CD4-positive, alpha-beta T cell treated with Interleukin-10 for 1 hour (primary cell): ENCODE results near the gene NEURL1.
"Not testable (repeated sequence)": the region's sequence is repeated elsewhere in the genome, so short reads cannot be mapped to it uniquely, and the experiment has no call there.

Experiments used
- DNase-seq: peaks from one replicate; pipeline ENCODE4 v3.0.0-alpha.2; 2020

Gene NEURL1

DNA sequence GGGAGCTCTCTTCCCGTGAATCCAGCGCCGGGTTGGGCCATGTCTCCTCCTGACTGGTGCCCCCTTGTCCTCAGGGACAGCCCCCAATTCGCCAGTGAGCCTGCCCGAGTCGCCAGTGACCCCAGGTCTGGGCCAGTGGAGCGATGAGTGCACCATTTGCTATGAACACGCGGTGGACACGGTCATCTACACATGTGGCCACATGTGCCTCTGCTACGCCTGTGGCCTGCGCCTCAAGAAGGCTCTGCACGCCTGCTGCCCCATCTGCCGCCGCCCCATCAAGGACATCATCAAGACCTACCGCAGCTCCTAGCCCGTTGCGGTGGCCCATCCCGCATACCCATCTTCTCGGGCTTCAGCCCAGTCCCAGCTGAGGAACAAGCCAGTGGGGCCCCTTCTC lies 96.6 kb downstream of the NEURL1 start:
- DNase-seq: no peak

DNA sequence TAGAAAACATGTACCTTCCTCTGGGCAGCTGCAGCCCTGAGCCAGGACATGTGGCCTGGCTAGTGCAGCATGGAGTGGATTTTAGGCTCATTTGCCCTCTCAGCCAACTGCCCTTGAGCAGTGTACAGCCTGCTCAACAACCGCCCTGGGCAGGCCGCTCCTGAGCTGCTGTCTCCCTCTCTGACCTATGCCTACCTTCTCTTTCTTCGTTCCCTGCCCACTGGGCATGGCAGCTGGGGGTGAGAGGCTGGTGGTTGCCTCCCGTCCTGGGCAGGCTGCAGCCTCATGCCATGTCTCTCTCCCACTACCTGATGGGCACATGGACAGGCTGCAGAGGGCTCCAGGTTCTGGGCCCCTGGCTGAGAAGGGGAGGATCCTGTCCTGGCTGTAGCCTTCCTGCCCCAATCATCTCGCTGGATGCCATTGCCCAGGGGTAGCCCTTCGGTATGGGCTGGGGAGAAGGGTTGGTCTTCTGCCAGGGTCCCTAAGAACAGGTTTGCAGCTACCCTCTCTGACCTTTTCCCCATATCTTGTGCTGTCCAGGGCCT lies 97.3 kb downstream of the NEURL1 start:
- no peak for DNase-seq

GRCh38 chr10:103592186-103593021 lies 98.9 kb downstream of the NEURL1 start:
- peak; percentile 36 for DNase-seq

DNA sequence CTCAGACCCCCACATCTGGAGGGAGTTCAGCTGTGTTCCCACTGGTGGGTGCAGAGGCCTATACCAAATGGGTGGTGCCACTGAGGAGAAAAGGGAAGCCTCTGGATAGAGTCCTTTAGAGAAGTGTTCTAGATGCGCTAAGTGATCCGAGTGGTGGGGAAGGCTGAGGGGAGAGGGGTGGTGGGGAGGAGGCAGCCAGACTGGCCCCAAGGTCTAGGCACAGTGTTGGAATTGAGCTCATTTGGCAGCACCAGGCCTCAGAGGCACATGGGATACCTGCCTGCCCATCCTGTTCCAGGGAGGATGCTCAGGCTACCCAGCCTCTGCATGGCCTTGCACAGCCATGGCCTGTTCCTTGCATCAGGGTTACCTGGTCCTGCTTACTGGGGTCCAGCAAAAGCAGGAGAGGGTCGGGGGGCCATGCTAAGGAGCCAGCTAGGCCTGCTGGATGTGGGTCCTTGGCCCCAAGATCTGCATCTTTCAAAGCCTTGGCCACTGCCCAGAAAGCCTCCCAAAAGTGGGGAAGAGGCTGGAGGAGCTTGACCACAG lies 99.6 kb downstream of the NEURL1 start:
- no peak for DNase-seq

- DNase-seq: no peak
These were observed 102.6 kb downstream of the NEURL1 start for GRCh38 chr10:103595933-103596726.

DNA sequence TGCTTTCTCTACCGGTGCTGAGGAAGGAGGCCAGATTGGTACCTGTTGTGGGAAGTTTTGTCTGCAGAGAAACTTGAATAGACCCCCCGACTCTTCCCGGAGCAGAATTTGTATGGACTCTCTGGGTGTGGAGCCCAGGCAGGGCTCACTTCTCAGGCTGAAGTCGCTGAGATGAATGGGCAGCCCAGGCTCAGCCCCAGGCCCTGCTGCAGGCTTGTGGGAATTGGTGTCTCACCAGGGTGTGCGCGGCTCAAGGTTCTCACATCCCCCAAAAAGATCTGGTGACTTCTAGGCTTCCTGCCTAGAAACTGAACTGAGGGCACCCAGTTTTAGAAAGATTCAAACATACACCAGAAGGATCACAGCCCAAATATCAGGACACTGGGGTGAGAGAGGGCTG lies 103.5 kb downstream of the NEURL1 start:
- DNase-seq: no peak

DNA sequence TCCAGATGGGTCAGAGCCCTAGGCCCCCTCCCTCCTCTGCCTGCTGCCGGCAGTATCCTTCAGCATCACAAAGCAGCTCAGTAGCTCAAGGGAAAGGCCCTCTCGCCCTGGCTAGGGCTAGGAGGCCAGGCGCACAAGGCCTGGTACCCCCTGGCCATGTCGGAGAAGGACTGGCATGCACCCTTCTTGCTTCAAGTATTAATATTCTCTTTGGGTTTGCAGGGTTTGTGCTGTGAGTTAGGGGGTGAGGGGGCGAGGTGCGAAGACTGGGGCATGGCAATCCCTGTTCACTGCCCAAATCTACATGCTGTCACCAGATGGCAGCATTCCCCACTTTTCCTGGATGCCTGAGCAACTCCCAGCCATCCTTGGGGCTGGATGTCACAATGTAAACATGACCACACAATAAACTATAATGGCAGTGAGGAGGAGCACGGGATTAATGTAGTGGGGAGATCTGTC lies 105.2 kb downstream of the NEURL1 start:
- DNase-seq: peak; percentile 12

DNA sequence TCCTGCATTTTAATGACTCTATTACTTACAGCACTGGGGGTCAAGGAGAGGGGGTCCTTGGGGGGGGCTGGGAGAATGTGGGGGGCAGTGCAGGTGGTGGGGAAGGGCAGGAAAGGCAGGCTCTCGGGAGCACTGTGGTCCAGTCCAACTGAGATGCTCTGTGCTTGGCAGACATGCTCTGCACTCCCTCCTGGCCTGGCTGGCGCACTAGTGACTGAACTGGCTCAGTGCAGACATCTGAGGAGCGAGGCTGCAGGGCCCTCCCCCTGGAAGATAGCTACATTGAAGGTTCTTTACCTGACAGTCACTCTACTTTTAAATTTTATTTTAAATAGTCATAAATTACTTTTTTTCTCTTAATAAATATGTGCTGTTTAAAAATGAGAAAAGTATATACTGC lies 105.7 kb downstream of the NEURL1 start:
- DNase-seq: no peak

DNA sequence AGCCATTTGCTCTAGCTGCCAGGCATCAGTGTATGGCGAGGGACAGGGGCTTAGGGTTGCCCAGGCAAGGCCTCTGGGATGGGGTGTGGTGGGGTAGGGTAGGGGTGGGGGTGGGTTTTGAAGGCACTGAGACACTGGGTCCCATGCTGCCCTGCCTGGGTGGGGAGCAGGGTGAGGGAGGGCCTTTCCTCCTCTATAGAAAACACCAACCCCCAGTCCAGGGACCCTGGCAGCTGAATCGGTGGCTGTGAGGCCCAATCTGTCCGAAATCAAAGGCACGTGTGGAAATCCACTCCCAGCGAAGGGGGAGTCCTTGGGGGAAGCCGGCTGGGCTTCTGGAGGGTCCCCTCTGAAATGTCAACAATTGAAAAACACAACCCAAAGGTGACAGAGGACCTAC lies 106.4 kb downstream of the NEURL1 start:
- no peak for DNase-seq

- DNase-seq: no peak
These were observed 106.8 kb downstream of the NEURL1 start for GRCh38 chr10:103600325-103600724.

DNA sequence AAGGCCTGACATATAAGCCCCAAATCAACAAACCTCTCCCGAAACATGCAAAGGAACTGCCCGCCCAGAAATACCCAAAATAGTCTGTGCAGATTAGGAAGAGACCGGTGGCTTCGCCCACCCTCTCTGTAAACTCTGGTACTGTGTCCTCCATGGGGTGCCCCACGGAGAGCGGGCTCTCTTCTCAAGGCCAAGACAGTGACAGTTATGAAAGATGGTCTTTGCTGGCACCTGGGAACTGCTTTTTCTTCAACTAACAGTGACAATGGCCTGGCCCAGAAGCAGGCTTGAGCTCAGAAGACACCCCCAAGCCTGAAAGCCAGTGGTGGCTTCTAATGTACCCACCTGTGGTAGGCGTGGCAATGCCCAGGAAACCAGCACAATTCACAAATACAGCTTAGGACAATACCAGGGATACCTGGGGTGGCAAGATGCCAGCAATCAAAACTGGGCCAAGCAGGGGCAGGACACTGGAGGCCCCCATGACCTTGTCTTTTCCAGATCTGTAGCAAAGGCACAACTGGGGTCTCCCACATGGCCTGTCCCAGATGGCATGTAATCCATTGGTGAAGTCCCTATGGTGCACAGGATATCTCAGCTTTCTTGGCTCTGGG lies 107.6 kb downstream of the NEURL1 start:
- DNase-seq: no peak

- DNase-seq: no peak
These were observed 108.7 kb downstream of the NEURL1 start for GRCh38 chr10:103602028-103602851.

GRCh38 chr10:103602852-103603155 lies 109.3 kb downstream of the NEURL1 start:
- no peak for DNase-seq

GRCh38 chr10:103603382-103603781 lies 109.9 kb downstream of the NEURL1 start:
- no peak for DNase-seq

DNA sequence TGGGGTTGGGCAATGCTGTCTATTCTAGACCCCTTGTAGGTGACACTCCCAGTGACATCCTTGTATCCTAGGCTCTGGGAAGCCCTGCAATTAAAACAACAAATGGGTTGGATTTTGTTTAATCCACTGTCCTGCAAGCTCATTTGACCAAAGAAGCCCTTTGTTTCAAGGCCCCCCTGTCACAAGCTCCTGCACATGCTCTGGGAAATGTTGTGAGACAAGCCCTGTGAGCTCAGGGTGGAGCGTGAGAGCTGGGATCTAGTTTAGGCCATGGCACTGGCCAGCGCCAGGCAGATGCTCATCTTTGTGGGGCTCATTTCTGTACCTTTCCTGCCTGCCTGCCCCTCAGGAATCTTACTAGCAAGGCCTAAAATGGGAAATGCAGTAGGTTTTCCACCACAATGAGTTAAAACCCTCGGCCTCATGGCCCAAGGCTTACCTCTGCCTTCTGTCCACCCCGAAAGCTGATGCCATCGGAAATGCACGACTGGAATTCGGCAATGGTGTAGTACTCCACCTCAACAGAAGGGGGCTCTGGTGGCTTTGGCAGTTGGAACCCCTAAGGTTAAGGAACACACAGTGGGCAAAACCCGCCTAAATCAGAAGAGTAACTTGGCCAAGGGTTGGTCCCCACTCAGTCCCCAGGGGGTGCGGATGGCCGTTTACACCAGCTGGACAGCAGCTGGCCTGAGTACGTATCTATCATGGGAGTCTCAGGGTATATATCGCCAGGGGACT lies 112.0 kb downstream of the NEURL1 start:
- peak; percentile 57 for DNase-seq

- DNase-seq: not testable (repeated sequence)
These were observed 112.6 kb downstream of the NEURL1 start for GRCh38 chr10:103606097-103606438.

DNA sequence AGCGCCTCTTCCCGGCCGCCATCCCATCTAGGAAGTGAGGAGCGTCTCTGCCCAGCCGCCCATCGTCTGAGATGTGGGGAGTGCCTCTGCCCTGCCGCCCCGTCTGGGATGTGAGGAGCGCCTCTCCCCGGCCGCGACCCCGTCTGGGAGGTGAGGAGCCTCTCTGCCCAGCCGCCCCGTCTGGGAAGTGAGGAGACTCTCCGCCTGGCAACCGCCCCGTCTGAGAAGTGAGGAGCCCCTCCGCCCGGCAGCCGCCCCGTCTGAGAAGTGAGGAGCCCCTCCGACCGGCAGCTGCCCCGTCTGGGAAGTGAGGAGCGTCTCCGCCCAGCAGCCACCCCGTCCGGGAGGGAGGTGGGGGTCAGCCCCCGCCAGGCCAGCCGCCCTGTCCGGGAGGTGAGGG lies 113.5 kb downstream of the NEURL1 start:
- not testable (repeated sequence) for DNase-seq

DNA sequence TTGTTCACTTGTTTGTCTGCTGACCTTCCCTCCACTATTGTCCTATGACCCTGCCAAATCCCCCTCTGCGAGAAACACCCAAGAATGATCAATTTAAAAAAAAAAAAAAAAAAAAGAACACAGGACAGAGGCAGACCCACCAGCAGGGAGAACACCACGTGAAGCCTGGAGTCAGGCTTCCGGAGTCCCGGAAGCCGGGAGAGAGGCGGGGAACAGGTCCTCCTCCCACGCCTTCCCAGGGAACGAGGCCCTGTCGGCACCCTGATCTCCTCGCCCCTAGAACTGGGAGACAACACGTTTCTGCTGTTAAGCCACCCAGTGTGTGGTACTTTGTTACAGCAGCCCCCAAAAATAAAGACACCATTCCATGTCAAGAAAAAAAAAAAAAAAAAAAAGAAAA lies 114.6 kb downstream of the NEURL1 start:
- DNase-seq: not testable (repeated sequence)

DNA sequence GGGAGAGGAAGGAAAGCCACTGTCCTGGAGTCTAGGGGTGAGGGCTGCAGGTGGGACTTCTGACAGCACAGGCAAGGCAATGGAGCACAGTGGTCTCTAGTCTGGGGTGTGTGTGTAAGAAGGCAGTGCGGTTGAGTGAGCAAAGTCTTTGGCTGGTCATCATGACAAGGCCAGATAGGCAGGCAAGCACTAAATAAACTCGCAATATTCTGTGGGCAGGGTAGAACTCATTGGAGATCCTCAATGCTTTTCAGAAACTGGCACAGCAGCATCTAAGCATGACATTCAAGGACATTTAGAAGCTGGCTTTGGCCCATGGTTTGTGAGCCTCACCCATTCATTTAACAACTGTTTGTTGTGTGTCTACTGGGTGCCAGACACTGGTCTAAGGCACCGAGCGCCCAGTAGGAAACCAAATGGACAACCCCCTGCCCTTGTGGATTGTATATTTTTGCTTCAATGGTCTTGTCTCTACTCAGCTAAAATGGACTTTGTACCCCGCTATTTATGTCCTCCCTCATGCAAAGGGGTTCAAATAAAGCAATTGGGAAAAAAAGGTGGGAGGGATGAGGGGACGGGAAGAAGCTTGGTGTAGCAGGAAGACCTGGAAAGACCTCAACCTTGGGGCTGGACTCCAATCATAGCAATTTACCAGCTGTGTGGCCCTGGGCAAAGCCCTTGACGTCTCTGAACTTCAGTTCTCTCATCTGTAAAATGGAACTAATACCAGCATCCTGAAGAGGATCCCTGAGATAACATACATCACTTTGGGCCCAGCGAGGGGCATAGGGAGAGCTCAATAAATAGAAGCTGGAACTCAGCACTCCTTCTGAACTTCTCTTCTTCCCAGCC lies 116.0 kb downstream of the NEURL1 start:
- DNase-seq: no peak

GRCh38 chr10:103610083-103610472 lies 116.6 kb downstream of the NEURL1 start:
- DNase-seq: no peak
